HepG2 (cell line): Measurements from ENCODE around the gene RANBP17. TPM values are rescaled to one million over a fixed set of nuclear protein-coding genes. Genes with fewer than 3 reads are reported as not detected.

Experiments used
- ATAC-seq: fragments of 200-7000 bp; cut with Tn5 transposase; 3 replicates; pipeline ENCODE4 v1.9.1; 2020; ENCODE audit warnings: mild to moderate bottlenecking, moderate library complexity
- BruUV-seq: library from RNA; stranded (reverse); fragments of 400-500 nt; replicated peaks from 2 replicates; lab custom pipeline; 2021; lab: Mats Ljungman, UMichigan
- CTCF ChIA-PET: fragments of 300-600 bp; formaldehyde crosslinking; extraction: SDS; loops from one replicate; lab custom pipeline; 2021; ENCODE audit warnings: low total read pairs, inconsistent platforms, low intra/inter-chr PET ratio; lab: Yijun Ruan, JAX
- POLR2A ChIA-PET: fragments of 350-600 bp; sonication (Branson Sonifier 250); formaldehyde crosslinking; loops from one replicate; lab custom pipeline; 2020; ENCODE audit warnings: antibody characterized with exemption, inconsistent platforms; lab: Yijun Ruan, JAX
- DNase-seq: peaks from one replicate; pipeline ENCODE4 v3.0.0-alpha.2; 2015; ENCODE audit warnings: low spot score
- FAIRE-seq: peaks from 3 replicates; lab custom pipeline; 2011; peaks lifted over from hg19 to GRCh38; lab: Jason Lieb, UNC
- H2AFZ ChIP-seq: one replicate; pipeline ENCODE4 v1.6.1; 2011; ENCODE audit warnings: low read length, inconsistent platforms
- H3K27ac ChIP-seq: fragments of 300-600 bp; 3 replicates; pipeline ENCODE4 v1.8.0; 2011; ENCODE audit warnings: mixed run types, mild to moderate bottlenecking, mixed read lengths, low read length, inconsistent platforms; ENCODE audit not compliant: insufficient read depth; ENCODE audit errors: extremely low read length
- H3K27me3 ChIP-seq, 2 experiments: fragments of 200-600 bp in 1 of 2; 2 replicates in 1 of 2; 3 replicates in 1 of 2; pipeline versions ENCODE4 v1.6.0 to v1.8.0; 2011; ENCODE audit warnings: low read length in 2 of 2, mild to moderate bottlenecking in 2 of 2, moderate library complexity in 2 of 2, inconsistent platforms in 1 of 2; ENCODE audit not compliant: insufficient read depth in 2 of 2, control insufficient read depth in 1 of 2
- H3K36me3 ChIP-seq, 2 experiments: fragments of 200-600 bp in 1 of 2; replicated peaks in 1 of 2; 2 replicates in 1 of 2; 3 replicates in 1 of 2; pipeline versions ENCODE4 v1.5.1 to v1.8.0; 2011; ENCODE audit warnings: low read length in 2 of 2, inconsistent platforms in 1 of 2; ENCODE audit not compliant: insufficient read depth in 2 of 2, control insufficient read depth in 1 of 2
- H3K4me1 ChIP-seq: 2 replicates; pipeline ENCODE4 v1.5.1; 2012; ENCODE audit warnings: low read length, inconsistent platforms; ENCODE audit not compliant: insufficient read depth
- H3K4me2 ChIP-seq: 2 replicates; pipeline ENCODE4 v1.6.0; 2011; ENCODE audit warnings: low read depth, low read length, inconsistent platforms
- H3K4me3 ChIP-seq, 3 experiments: fragments of 200-600 bp in 1 of 3; sonication (generic), shearing (Covaris generic) in 1 of 3; replicated peaks in 1 of 3; 2 replicates each; pipeline ENCODE4 v1.5.1; 2011 to 2016; ENCODE audit warnings: low read length in 3 of 3, inconsistent platforms in 2 of 3, low read depth in 2 of 3, mild to moderate bottlenecking in 2 of 3, control low read depth in 1 of 3, mixed read lengths in 1 of 3; ENCODE audit not compliant: insufficient read depth in 1 of 3
- H3K79me2 ChIP-seq: one replicate; pipeline ENCODE4 v1.6.1; 2011; ENCODE audit warnings: low read length, inconsistent platforms; ENCODE audit not compliant: insufficient read depth
- H3K9ac ChIP-seq: 2 replicates; pipeline ENCODE4 v1.6.0; 2011; ENCODE audit warnings: mild to moderate bottlenecking, low read depth, low read length, inconsistent platforms; ENCODE audit not compliant: insufficient read depth
- H3K9me3 ChIP-seq: 2 replicates; pipeline ENCODE4 v1.5.1; 2012; ENCODE audit warnings: mild to moderate bottlenecking, low read length
- H4K20me1 ChIP-seq: 2 replicates; pipeline ENCODE4 v1.6.0; 2011; ENCODE audit warnings: inconsistent platforms, mild to moderate bottlenecking, low read length, moderate library complexity; ENCODE audit not compliant: insufficient read depth
- LCORL ChIP-seq, 2 experiments: fragments of 450-650 bp in 1 of 2; sonication (generic) in 1 of 2; formaldehyde crosslinking in 1 of 2; IDR thresholded peaks; 2 replicates each; pipeline versions ENCODE4 v1.5.0 to v1.6.1; 2017 to 2020; ENCODE audit warnings: antibody characterized with exemption in 1 of 2, missing genetic modification reagents in 1 of 2
- NR2C2 ChIP-seq: sonication (generic); formaldehyde crosslinking; IDR thresholded peaks from 2 replicates; pipeline ENCODE4 v1.4.0; 2020; ENCODE audit warnings: missing genetic modification reagents, mild to moderate bottlenecking, moderate library complexity, borderline replicate concordance
- PPARG ChIP-seq: conservative IDR thresholded peaks from 2 replicates; pipeline ENCODE4 v1.6.1; 2016; ENCODE audit warnings: missing biosample characterization, missing genetic modification reagents
- ZBTB7B ChIP-seq: sonication (generic); formaldehyde crosslinking; IDR thresholded peaks from 2 replicates; pipeline ENCODE4 v1.4.0; 2020; ENCODE audit warnings: missing genetic modification reagents
- ZNF263 ChIP-seq: sonication (generic); formaldehyde crosslinking; IDR thresholded peaks from 2 replicates; pipeline ENCODE4 v1.4.0; 2020; ENCODE audit warnings: missing genetic modification reagents
- ZNF343 ChIP-seq: sonication (generic); formaldehyde crosslinking; IDR thresholded peaks from 2 replicates; pipeline ENCODE4 v1.4.0; 2020; ENCODE audit warnings: mild to moderate bottlenecking, missing genetic modification reagents
- ZNF354B ChIP-seq: sonication (generic); formaldehyde crosslinking; IDR thresholded peaks from 2 replicates; pipeline ENCODE4 v1.8.0; 2022; ENCODE audit warnings: mild to moderate bottlenecking, missing genetic modification reagents
- ZNF577 ChIP-seq: sonication (generic); formaldehyde crosslinking; IDR thresholded peaks from 2 replicates; pipeline ENCODE4 v1.4.0; 2020; ENCODE audit warnings: mild to moderate bottlenecking, low read depth, missing genetic modification reagents, borderline replicate concordance
- ZSCAN12 ChIP-seq: sonication (generic); formaldehyde crosslinking; IDR thresholded peaks from 2 replicates; pipeline ENCODE4 v1.9.0; 2021; ENCODE audit warnings: mild to moderate bottlenecking, missing genetic modification reagents
- WGBS: methylation state at CpG from one replicate; pipeline ENCODE4 v1.1.6; 2017; ENCODE audit warnings: low lambda C conversion rate; 5-methylcytosine and 5-hydroxymethylcytosine counted together
- in situ Hi-C: cut with HindIII; loops from 2 replicates; pipeline ENCODE4 v1.10.0; 2017; ENCODE audit warnings: low pct_unique_long_range_greater_than_20kb; ENCODE audit not compliant: extremely low pct_ligation_motif_present
- intact Hi-C: fragments of 100-400 bp; cut with micrococcal nuclease; formaldehyde crosslinking; loops from one replicate; pipeline ENCODE4 v1.10.0; 2022; ENCODE audit not compliant: unreplicated experiment
- polyA plus RNA-seq, 8 experiments: library from polyadenylated mRNA; depleted of rRNA in 3 of 8; stranded (reverse) in 7 of 8; unstranded in 1 of 8; fragments of >200 nt; fragmentation: Illumina TruSeq in 4 of 8; extraction: Trizol in 4 of 8; gene quantifications; 2 replicates each; pipeline versions ENCODE4 v1.2.1 to v1.2.3, GENCODE V29; 2011 to 2016; ENCODE audit warnings: low read depth in 4 of 8, missing spikeins in 1 of 8, mixed read lengths in 1 of 8; ENCODE audit not compliant: insufficient read depth in 1 of 8
- total RNA-seq, 5 experiments: library from RNA; depleted of rRNA; stranded (reverse); fragments of >200 nt; fragmentation: Illumina TruSeq; extraction: Trizol; gene quantifications; 2 replicates each; pipeline ENCODE4 v1.2.3, GENCODE V29; 2016; ENCODE audit warnings: low read depth in 1 of 5
- TF ChIP-seq, protein P1 (sequence below): sonication (generic); formaldehyde crosslinking; IDR thresholded peaks from 2 replicates; pipeline ENCODE4 v1.8.0; 2022; ENCODE audit warnings: missing genetic modification reagents, mild to moderate bottlenecking, inconsistent platforms, borderline replicate concordance
- TF ChIP-seq, protein P2 (sequence below): IDR thresholded peaks from 2 replicates; pipeline ENCODE4 v1.6.1; 2012; ENCODE audit warnings: low read length, improper control_type of control experiment

RANBP17 gene
- total and polyA plus RNA-seq, 2 of the 13 experiments (the other 11 are each of a cell fraction or from before 2014, with no cell fraction given) = not detected

DNA sequence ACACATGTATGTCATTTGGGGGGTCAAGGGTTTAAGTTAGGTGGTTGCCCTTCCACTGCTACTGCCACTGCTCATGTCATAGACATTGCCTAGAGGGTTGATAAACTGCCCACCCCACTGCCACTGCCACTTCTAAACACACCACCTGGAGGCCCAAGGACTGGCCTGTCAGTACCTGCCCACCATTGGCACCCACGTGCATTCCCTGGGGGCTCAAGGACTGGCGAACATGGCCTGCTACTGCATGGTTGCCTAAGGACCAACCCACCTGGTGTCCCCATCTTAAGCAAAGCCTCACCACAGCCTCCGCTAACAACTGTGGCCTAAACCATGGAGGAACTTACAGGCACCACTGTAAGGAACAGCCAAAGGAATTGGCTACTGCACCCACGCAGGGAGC is 261.6 kb downstream of the RANBP17 start:
- intact Hi-C loops = no loop called here
- H3K4me1 ChIP-seq = no peaks in the 10 kb centered on the region
- ChIA-PET POLR2A (no interaction called here), CTCF (no interaction called here)
- DNase-seq = no peak
- H4K20me1 ChIP-seq = no peaks in the 10 kb centered on the region
- no peak overlapping the region for H3K4me3 ChIP-seq
- H3K27ac ChIP-seq = no peak overlapping the region
- H3K9ac ChIP-seq = no peak overlapping the region
- ATAC-seq = no peak
- no peaks in the 10 kb centered on the region; a peak in 1 of 5 replicates for H3K27me3 ChIP-seq
- no peak for FAIRE-seq
- WGBS = 36% methylated on average over 2 of the region's 4 CpGs
- no peak overlapping the region for H2AFZ ChIP-seq
- in situ Hi-C loops = no loop called here
- H3K4me2 ChIP-seq = no peak overlapping the region
- TF ChIP-seq ZNF343 (CRISPR knock-in tag) = no peak
- TF ChIP-seq, protein P1, sequence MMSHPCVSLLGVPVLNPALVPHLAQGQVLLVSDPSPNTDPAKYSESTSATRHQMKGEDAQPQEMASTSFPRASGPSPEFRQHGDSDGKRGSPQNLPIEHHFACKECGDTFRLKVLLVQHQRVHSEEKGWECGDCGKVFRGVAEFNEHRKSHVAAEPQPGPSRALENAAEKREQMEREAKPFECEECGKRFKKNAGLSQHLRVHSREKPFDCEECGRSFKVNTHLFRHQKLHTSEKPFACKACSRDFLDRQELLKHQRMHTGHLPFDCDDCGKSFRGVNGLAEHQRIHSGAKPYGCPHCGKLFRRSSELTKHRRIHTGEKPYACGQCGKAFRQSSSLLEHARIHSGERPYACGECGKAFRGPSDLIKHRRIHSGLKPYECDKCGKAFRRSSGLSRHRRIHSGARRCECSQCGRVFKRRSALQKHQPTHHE = no peak
- TF ChIP-seq ZSCAN12 (CRISPR knock-in tag) = no peak
- H3K9me3 ChIP-seq = no peaks in the 10 kb centered on the region
- no TSS peak for BruUV-seq
- no peaks in the 10 kb centered on the region for H3K79me2 ChIP-seq
- H3K36me3 ChIP-seq = no peaks in the 10 kb centered on the region

DNA sequence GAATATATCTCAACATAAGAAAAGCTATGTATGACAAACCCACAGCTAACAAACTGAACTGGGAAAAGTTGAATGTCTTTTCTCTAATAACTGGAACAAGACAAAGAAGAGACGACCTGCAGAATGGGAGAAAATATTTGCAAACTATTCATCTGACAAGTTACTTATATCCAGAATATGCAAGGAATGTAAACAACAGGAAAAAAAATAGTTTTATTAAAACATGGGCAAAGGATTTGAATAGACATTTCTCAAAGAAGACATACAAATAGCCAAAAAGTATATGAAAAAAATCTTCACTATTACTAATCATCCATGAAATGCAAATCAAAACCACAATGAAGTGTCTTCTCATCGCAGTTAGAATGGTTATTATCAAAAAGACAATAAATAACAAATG is 265.5 kb downstream of the RANBP17 start:
- no TSS peak for BruUV-seq
- H3K9ac ChIP-seq = no peak overlapping the region
- WGBS = 25% methylated on average over 2 of the region's 2 CpGs
- no peaks in the 10 kb centered on the region for H3K79me2 ChIP-seq
- no peak overlapping the region for H3K4me3 ChIP-seq
- in situ Hi-C loops = no loop called here
- H3K9me3 ChIP-seq = no peaks in the 10 kb centered on the region
- POLR2A ChIA-PET = no interaction called here
- intact Hi-C loops = no loop called here
- FAIRE-seq (no peak), DNase-seq (no peak), ATAC-seq (no peak)
- H3K4me2 ChIP-seq = no peak overlapping the region
- CTCF ChIA-PET = no interaction called here
- H3K27ac ChIP-seq = no peak overlapping the region
- no peak overlapping the region for H2AFZ ChIP-seq
- no peaks in the 10 kb centered on the region for H3K36me3 ChIP-seq
- H3K4me1 ChIP-seq = no peaks in the 10 kb centered on the region
- H3K27me3 ChIP-seq = no peaks in the 10 kb centered on the region
- no peaks in the 10 kb centered on the region for H4K20me1 ChIP-seq
- TF ChIP-seq ZNF577 (CRISPR knock-in tag) (no peak), ZBTB7B (CRISPR knock-in tag) (no peak), ZNF354B (CRISPR knock-in tag) (no peak), ZNF263 (CRISPR knock-in tag) (no peak), LCORL (IDR thresholded peaks at IDR 0.05) (no peak), LCORL (CRISPR knock-in tag; IDR thresholded peaks at IDR 0.05) (no peak), PPARG (no peak), NR2C2 (no peak)
- TF ChIP-seq, protein P2, sequence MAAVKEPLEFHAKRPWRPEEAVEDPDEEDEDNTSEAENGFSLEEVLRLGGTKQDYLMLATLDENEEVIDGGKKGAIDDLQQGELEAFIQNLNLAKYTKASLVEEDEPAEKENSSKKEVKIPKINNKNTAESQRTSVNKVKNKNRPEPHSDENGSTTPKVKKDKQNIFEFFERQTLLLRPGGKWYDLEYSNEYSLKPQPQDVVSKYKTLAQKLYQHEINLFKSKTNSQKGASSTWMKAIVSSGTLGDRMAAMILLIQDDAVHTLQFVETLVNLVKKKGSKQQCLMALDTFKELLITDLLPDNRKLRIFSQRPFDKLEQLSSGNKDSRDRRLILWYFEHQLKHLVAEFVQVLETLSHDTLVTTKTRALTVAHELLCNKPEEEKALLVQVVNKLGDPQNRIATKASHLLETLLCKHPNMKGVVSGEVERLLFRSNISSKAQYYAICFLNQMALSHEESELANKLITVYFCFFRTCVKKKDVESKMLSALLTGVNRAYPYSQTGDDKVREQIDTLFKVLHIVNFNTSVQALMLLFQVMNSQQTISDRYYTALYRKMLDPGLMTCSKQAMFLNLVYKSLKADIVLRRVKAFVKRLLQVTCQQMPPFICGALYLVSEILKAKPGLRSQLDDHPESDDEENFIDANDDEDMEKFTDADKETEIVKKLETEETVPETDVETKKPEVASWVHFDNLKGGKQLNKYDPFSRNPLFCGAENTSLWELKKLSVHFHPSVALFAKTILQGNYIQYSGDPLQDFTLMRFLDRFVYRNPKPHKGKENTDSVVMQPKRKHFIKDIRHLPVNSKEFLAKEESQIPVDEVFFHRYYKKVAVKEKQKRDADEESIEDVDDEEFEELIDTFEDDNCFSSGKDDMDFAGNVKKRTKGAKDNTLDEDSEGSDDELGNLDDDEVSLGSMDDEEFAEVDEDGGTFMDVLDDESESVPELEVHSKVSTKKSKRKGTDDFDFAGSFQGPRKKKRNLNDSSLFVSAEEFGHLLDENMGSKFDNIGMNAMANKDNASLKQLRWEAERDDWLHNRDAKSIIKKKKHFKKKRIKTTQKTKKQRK = no peak
